Hepatocyte (in vitro differentiated cells): ENCODE data around the gene REL. TPM values are rescaled to one million over a fixed set of nuclear protein-coding genes. Genes with fewer than 3 reads are reported as not detected.
A peak's percentile ranks its signal among the peaks of the same experiment; 100 is the strongest.

Experiments
- DNase-seq: peaks from one replicate; pipeline ENCODE4 v3.0.0-alpha.2; 2016; ENCODE audit warnings: low spot score
- H2AFZ ChIP-seq: fragments of 200-600 bp; sonication (generic); 2 replicates; pipeline ENCODE4 v1.6.0; 2016; ENCODE audit warnings: antibody characterized with exemption, mild to moderate bottlenecking
- H3K27ac ChIP-seq: fragments of 200-600 bp; sonication (generic); 2 replicates; pipeline ENCODE4 v1.5.1; 2016; ENCODE audit warnings: mild to moderate bottlenecking
- H3K27me3 ChIP-seq: fragments of 200-600 bp; sonication (generic); 2 replicates; pipeline ENCODE4 v1.6.1; 2016
- H3K36me3 ChIP-seq: fragments of 200-600 bp; sonication (generic); replicated peaks from 2 replicates; pipeline ENCODE4 v1.5.1; 2016; ENCODE audit warnings: low read depth; ENCODE audit not compliant: insufficient read depth
- H3K4me1 ChIP-seq: fragments of 200-600 bp; sonication (generic); 2 replicates; pipeline ENCODE4 v1.5.1; 2016; ENCODE audit warnings: mild to moderate bottlenecking, moderate library complexity; ENCODE audit not compliant: insufficient read depth
- H3K4me2 ChIP-seq: fragments of 200-600 bp; sonication (generic); 2 replicates; pipeline ENCODE4 v1.6.0; 2016
- H3K4me3 ChIP-seq: fragments of 200-600 bp; sonication (generic); 2 replicates; pipeline ENCODE4 v1.5.1; 2016; ENCODE audit warnings: mild to moderate bottlenecking
- H3K79me2 ChIP-seq: fragments of 200-600 bp; sonication (generic); 2 replicates; pipeline ENCODE4 v1.6.0; 2017; ENCODE audit warnings: mild to moderate bottlenecking
- H3K9me2 ChIP-seq: fragments of 200-600 bp; sonication (generic); replicated peaks from 2 replicates; pipeline ENCODE4 v1.6.0; 2017; ENCODE audit warnings: mild to moderate bottlenecking; ENCODE audit not compliant: insufficient read depth
- H3K9me3 ChIP-seq: fragments of 200-600 bp; sonication (generic); 2 replicates; pipeline ENCODE4 v1.5.1; 2016; ENCODE audit warnings: low read depth, mild to moderate bottlenecking
- H4K20me1 ChIP-seq: fragments of 200-600 bp; sonication (generic); 2 replicates; pipeline ENCODE4 v1.6.0; 2016; ENCODE audit warnings: mild to moderate bottlenecking; ENCODE audit not compliant: insufficient read depth, poor library complexity, severe bottlenecking
- CTCF ChIP-seq: fragments of 200-600 bp; sonication (generic); IDR thresholded peaks from 2 replicates; pipeline ENCODE4 v1.5.1; 2016; ENCODE audit warnings: antibody characterized with exemption, mild to moderate bottlenecking; ENCODE audit not compliant: poor library complexity
- EZH2 ChIP-seq: fragments of 200-600 bp; sonication (generic); IDR thresholded peaks from 2 replicates; pipeline ENCODE4 v1.6.1; 2016; ENCODE audit warnings: antibody characterized with exemption, mild to moderate bottlenecking, borderline replicate concordance
- EZH2phosphoT487 ChIP-seq: fragments of 200-600 bp; sonication (generic); IDR thresholded peaks from one replicate; pipeline ENCODE4 v1.6.1; 2018; ENCODE audit warnings: antibody characterized with exemption, mild to moderate bottlenecking, low read depth, moderate library complexity; ENCODE audit not compliant: unreplicated experiment, severe bottlenecking
- whole genome bisulfite sequencing: methylation state at CpG from one replicate; pipeline ENCODE4 v1.1.6; 2016; ENCODE audit warnings: low lambda C conversion rate; ENCODE audit errors: missing lambda C conversion rate; 5-methylcytosine and 5-hydroxymethylcytosine counted together
- polyA plus RNA-seq: library from polyadenylated mRNA; unstranded; fragments of >200 nt; fragmentation: Nextera tagmentation; extraction: Ambion mirVana; gene quantifications from 2 replicates; pipeline ENCODE4 v1.2.1, GENCODE V29; 2016
- total RNA-seq: library from RNA; depleted of rRNA; stranded (reverse); fragments of >200 nt; gene quantifications from 2 replicates; pipeline ENCODE4 v1.2.3, GENCODE V29; 2014

REL gene
- total and polyA plus RNA-seq, 2 experiments from 2014 or later: 4.2 to 12.3 TPM

DNA sequence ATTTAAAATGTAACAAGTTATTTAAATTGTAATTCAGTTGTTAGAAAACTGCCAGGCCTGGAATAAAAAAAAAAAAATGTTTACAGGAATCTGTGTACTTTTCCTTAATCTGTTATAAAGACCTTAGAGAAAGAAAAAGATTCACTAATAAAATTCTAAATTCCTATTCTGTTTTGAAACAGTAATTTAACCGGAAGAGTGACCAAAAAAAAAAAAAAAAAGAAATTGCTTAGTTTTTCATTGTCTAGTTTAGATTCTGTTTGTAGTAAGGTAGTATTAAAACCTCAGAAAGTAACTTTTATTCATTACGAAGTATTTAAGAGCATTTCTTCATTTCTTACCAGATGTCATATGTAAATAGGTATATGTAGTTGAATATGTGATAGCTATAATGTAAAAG is 2.5 kb downstream of the REL start:
- Histone ChIP-seq H3K4me2 (peak overlapping the region; percentile 89), H3K79me2 (peaks cover 65% of the 10 kb centered on the region)

DNA sequence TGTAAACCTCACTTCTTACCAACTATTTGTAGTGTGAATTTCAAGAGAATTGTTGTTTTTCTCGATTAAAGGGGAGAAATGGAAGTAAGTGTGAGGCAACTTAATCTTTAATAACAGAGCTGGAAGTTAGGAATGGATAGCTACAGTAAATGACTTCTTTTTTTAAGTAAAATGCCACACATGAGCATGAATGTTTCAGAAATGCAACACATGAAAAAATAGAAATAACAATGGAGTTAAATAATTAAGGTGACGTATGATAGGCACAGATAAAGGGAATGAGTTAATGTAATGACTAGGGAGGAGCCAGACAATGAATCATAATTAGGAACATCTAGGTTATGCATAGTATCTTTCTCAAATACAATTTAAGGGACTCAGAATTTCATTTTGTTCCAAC is 3.4 kb downstream of the REL start:
- Histone ChIP-seq H3K27ac (no peak overlapping the region), H3K79me2 (peaks cover 69% of the 10 kb centered on the region), H3K27me3 (no peaks in the 10 kb centered on the region), H3K36me3 (no peaks in the 10 kb centered on the region), H3K9me2 (no peaks in the 10 kb centered on the region), H3K4me3 (peak overlapping the region; percentile 54), H3K4me1 (peaks cover 7% of the 10 kb centered on the region), H3K9me3 (no peaks in the 10 kb centered on the region), H3K4me2 (peak overlapping the region; percentile 89), H2AFZ (no peak overlapping the region), H4K20me1 (peaks cover 8% of the 10 kb centered on the region)
- TF ChIP-seq CTCF (no peak), EZH2phosphoT487 (no peak), EZH2 (no peak)
- DNase-seq: no peak
- WGBS: 78% methylated on average over 2 of the region's 2 CpGs

More for the DNA sequence above, 2.5 kb downstream of the REL start:
- no peak overlapping the region for H2AFZ ChIP-seq
- no peak for TF ChIP-seq EZH2
- no peak for TF ChIP-seq EZH2phosphoT487
- TF ChIP-seq CTCF: no peak
- no peaks in the 10 kb centered on the region for H3K9me3 ChIP-seq
- H3K27ac ChIP-seq: peak overlapping the region; percentile 99
- H3K4me1 ChIP-seq: peaks cover 7% of the 10 kb centered on the region
- H3K4me3 ChIP-seq: peak overlapping the region; percentile 54
- no peak for DNase-seq
- no peaks in the 10 kb centered on the region for H3K36me3 ChIP-seq
- H4K20me1 ChIP-seq: peaks cover 8% of the 10 kb centered on the region
- H3K9me2 ChIP-seq: no peaks in the 10 kb centered on the region
- WGBS: 72% methylated on average over 2 of the region's 2 CpGs
- no peaks in the 10 kb centered on the region for H3K27me3 ChIP-seq

DNA sequence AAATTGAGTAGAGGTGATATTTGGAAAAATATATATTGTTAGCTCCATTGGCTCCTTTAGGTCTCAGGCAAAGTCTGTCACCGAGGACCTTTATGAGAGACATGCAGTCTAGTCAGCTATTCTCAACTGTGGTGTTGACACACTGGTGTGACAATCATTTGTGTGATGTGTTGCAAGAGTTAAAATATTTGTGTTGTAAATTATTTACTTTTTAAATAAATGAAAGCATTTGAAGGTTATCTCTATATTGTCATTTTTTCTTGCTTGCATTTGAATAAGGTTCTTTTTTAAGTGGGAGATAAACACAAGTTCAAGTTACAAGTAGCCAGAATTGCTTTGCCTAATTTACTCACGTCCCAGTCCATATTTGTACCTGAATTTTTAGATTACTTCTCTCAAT is 4.3 kb downstream of the REL start:
- no peaks in the 10 kb centered on the region for H3K9me3 ChIP-seq
- H3K27ac ChIP-seq: no peak overlapping the region
- H3K79me2 ChIP-seq: peaks cover 72% of the 10 kb centered on the region
- DNase-seq: peak; percentile 18
- 55% methylated on average over 2 of the region's 2 CpGs for WGBS
- H3K36me3 ChIP-seq: no peaks in the 10 kb centered on the region
- peaks cover 7% of the 10 kb centered on the region for H3K4me1 ChIP-seq
- H3K4me2 ChIP-seq: peak overlapping the region; percentile 89
- TF ChIP-seq CTCF: no peak
- TF ChIP-seq EZH2: no peak
- no peak for TF ChIP-seq EZH2phosphoT487
- H3K9me2 ChIP-seq: no peaks in the 10 kb centered on the region
- no peak overlapping the region for H2AFZ ChIP-seq
- H3K4me3 ChIP-seq: no peak overlapping the region
- H4K20me1 ChIP-seq: peaks cover 8% of the 10 kb centered on the region
- no peaks in the 10 kb centered on the region for H3K27me3 ChIP-seq

DNA sequence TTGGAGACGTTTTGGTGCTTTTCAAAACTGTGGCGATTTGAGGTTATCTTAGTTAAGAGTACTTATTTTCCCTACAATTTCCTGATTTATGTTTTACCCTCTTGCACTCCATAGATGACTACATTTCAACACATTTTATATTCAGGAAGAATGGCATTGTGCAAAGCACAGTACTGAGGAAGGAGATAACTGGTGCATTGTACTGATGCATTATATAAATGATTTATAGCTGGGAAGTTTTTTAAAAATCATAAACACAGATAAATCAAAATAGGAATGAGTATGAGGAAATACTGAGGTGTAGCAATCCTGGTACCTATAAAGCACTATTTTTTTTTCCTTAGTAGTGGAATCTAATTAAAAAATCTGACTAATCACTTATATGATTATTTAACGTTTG is 5.6 kb downstream of the REL start:
- Histone ChIP-seq H3K9me3 (no peaks in the 10 kb centered on the region), H3K4me3 (no peak overlapping the region), H3K36me3 (no peaks in the 10 kb centered on the region), H3K79me2 (peaks cover 79% of the 10 kb centered on the region), H3K4me1 (peaks cover 7% of the 10 kb centered on the region), H3K9me2 (no peaks in the 10 kb centered on the region), H3K27me3 (no peaks in the 10 kb centered on the region), H3K4me2 (no peak overlapping the region), H4K20me1 (peaks cover 8% of the 10 kb centered on the region), H2AFZ (no peak overlapping the region), H3K27ac (no peak overlapping the region)
- no peak for DNase-seq
- TF ChIP-seq EZH2 (no peak), EZH2phosphoT487 (no peak), CTCF (no peak)
- 77% methylated on average over 3 of the region's 3 CpGs for WGBS
